Loucy (cell line): ENCODE results near the gene ADCY4.

Experiments
- EZH2phosphoT487 ChIP-seq: fragments of 200-600 bp; IDR thresholded peaks from 2 replicates; pipeline ENCODE4 v1.6.1; 2018; ENCODE audit warnings: antibody characterized with exemption, mild to moderate bottlenecking, moderate library complexity, borderline replicate concordance
- TF ChIP-seq, protein P1 (sequence below): fragments of 200-600 bp; sonication (generic); conservative IDR thresholded peaks from 2 replicates; pipeline ENCODE4 v1.5.1; 2014; ENCODE audit warnings: mild to moderate bottlenecking, antibody characterized with exemption, low read length

DNA sequence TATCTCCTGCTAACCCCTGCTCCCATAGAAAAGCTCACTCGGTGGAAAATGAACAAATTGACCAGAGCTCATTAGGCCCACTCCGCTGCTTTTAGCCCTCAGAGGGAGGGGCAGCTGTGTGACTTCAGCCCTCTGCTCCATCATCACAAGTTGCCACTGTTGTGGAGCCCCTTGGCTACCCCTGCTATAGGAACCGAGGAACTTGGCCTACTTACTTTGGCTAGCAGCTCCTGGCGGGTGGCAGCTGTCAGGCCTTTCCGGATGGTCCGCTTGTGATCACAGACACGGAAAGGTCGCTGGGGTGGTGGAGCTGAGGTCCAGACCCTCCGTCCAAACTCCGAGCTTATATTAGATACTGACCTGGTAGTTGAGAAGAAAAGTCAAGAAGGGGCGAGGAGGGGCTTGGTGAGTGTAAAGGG, 27.7 kb downstream of the ADCY4 start:
- TF ChIP-seq, protein P1, sequence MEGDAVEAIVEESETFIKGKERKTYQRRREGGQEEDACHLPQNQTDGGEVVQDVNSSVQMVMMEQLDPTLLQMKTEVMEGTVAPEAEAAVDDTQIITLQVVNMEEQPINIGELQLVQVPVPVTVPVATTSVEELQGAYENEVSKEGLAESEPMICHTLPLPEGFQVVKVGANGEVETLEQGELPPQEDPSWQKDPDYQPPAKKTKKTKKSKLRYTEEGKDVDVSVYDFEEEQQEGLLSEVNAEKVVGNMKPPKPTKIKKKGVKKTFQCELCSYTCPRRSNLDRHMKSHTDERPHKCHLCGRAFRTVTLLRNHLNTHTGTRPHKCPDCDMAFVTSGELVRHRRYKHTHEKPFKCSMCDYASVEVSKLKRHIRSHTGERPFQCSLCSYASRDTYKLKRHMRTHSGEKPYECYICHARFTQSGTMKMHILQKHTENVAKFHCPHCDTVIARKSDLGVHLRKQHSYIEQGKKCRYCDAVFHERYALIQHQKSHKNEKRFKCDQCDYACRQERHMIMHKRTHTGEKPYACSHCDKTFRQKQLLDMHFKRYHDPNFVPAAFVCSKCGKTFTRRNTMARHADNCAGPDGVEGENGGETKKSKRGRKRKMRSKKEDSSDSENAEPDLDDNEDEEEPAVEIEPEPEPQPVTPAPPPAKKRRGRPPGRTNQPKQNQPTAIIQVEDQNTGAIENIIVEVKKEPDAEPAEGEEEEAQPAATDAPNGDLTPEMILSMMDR: no peak
- no peak for TF ChIP-seq EZH2phosphoT487
